Erythroblast (primary cell): ENCODE measurements around the gene KIT.

ENCODE experiments used
- GATA1 ChIP-seq: IDR thresholded peaks from 2 replicates; pipeline ENCODE4 v1.6.1; 2011; ENCODE audit warnings: low read depth, mild to moderate bottlenecking, control low read depth, low read length, moderate library complexity
- POLR2A ChIP-seq: IDR thresholded peaks from 2 replicates; pipeline ENCODE4 v1.6.1; 2011; ENCODE audit warnings: mild to moderate bottlenecking, low read length

DNA sequence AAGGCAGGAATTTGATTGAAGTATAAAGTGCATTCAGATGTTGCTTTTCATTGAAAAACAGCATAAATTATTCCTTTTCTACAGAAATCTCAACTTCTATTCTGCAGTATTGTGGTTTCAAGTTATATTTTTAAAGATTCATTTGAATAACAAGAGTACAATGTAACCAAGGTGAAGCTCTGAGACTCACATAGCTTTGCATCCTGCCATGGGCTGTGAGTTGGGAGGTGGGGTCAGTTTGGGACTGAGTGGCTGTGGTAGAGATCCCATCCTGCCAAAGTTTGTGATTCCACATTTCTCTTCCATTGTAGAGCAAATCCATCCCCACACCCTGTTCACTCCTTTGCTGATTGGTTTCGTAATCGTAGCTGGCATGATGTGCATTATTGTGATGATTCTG, 69.2 kb downstream of the KIT start:
- TF ChIP-seq POLR2A, result no peak
- TF ChIP-seq GATA1, result no peak
